Lower leg skin (tissue), 3 donors: ENCODE measurements around the gene STIM1.

Source experiments
- POLR2A ChIP-seq, 2 donors: fragments of 450-650 bp; IDR thresholded peaks; one replicate each; pipeline ENCODE4 v1.6.1; 2016 to 2017; ENCODE audit warnings: antibody characterized with exemption in 2 of 2, mild to moderate bottlenecking in 1 of 2, moderate library complexity in 1 of 2
- TF ChIP-seq, protein P1 (sequence below), 3 donors: fragments of 450-650 bp; IDR thresholded peaks; one replicate each; pipeline ENCODE4 v1.5.1; 2016; ENCODE audit warnings: antibody characterized with exemption in 3 of 3, mild to moderate bottlenecking in 3 of 3, moderate library complexity in 2 of 3

DNA sequence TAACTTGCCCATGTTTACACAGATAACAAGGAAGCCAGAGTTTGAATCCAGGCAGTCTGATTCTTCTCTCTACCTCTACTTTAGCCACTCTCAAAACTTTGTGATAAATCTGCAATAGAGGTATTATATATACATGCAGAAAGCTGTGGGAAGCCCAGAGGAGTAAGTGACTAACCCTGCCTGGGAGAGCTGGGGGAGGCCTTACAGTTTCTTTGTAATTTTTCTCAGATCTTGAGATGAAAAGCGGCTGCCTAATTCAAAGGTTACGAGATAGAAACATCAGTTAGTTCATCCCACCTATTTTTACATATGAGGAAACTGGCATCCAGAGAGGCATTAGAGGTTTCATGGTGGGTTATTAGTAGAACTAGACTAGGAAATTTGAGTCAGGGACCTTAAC lies 4.9 kb downstream of the STIM1 start:
- TF ChIP-seq POLR2A (IDR thresholded peaks at IDR 0.05), result no peak
- TF ChIP-seq, protein P1, sequence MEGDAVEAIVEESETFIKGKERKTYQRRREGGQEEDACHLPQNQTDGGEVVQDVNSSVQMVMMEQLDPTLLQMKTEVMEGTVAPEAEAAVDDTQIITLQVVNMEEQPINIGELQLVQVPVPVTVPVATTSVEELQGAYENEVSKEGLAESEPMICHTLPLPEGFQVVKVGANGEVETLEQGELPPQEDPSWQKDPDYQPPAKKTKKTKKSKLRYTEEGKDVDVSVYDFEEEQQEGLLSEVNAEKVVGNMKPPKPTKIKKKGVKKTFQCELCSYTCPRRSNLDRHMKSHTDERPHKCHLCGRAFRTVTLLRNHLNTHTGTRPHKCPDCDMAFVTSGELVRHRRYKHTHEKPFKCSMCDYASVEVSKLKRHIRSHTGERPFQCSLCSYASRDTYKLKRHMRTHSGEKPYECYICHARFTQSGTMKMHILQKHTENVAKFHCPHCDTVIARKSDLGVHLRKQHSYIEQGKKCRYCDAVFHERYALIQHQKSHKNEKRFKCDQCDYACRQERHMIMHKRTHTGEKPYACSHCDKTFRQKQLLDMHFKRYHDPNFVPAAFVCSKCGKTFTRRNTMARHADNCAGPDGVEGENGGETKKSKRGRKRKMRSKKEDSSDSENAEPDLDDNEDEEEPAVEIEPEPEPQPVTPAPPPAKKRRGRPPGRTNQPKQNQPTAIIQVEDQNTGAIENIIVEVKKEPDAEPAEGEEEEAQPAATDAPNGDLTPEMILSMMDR (IDR thresholded peaks at IDR 0.05), result no peak
